Hematopoietic multipotent progenitor cell treated with erythropoietin and hydrocortisone succinate and interleukin-3 and kit ligand, for 15 days (in vitro differentiated cells): ENCODE data around the gene TTLL9.
"Not testable (repeated sequence)": the region's sequence is repeated elsewhere in the genome, so short reads cannot be mapped to it uniquely, and the experiment has no call there.

Source experiments
- DNase-seq: peaks from one replicate; pipeline ENCODE4 v3.0.0-alpha.2; 2015; ENCODE audit warnings: low spot score

The TTLL9 gene

DNA sequence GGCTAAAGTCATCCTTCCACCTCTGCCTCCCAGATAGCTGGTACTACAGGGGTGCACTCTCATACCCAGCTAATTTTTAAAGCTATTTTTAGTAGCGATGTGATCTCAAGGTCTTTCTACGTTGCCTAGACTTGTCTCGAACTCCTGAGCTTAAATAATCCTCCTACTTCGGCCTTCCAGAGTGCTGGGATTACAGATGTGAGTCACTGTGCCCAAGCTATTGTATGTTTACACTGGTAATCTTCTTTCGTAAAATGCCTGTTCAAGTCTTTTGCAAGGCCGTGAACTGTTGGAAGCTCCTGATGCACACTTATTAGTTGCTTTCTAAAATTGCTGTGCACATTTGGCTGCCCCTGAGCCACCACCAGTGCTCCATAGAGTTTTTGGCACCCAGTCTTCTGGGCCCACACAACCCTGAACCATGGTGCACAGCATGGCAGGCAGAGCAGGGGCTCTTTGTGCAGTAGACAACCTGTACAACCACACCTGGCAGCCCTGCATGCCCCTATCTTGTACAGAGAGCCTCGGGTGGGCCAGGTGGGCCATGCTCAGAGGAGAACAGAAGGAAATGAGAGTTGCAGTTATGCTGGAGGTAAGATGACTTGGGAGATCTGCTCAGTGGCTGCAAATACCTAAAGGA, 48.2 kb downstream of the TTLL9 start:
- no peak for DNase-seq

DNA sequence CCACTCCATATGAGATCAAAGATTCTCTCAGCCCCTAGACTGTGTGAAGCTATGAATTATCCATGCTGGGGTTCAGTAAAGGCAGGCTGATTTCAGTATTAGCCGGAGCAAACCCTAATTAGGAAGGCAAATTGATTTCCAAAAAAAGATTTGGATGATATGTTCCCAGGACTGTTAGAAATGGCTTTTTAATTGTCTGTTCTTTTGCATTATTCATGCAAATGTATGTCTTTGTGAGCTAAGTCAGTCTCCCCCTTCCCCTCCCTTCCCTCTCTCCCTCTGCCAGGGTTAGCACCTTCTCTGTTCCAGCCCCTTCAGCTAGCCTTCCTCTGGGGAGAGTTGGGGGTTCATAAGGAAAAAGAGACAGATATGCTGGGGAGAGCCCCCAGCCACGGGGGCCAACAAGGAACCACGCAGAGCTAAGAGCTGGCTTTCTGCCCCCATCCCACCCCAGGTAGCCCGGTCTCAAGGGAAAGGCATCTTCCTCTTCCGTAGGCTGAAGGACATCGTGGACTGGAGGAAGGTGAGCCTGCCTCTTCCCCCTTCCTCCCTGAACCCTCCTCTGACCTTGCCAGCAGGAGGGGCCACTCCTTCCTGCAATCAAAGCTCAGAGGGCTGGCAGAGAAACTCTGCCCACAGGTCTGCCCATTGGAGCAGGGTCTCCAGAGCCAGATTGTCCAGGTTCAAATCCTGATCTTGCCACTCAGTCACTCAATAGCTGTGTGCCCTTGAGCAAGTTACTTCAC, 49.1 kb downstream of the TTLL9 start:
- DNase-seq = no peak

DNA sequence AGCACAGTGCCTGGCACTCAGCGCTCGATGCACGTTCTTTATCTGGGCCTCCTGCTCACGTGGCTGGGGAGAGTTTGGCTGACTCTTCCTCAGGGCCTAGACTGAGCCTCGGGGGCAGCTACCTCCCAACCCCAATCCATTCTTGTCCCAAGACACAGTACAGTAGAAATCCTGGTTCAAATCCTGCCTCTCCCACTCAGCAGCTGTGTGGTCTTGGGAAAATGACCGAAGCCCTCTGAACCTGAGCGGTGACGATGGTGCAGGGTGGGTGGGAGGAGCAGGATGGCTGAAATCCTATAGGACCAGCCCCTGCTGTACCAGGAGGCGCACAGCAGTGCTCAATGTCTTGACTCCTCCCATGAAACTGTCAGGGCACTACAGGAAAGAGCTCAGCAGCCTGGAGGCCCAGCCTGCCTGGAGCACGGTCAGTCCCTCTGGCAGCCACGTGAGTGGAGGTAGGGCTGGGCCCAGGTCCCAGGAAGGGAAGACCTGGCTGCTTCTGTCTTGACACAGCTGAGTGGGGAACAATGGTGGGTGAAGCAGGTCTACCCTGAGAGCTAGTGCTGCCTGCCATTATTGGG, 49.9 kb downstream of the TTLL9 start:
- no peak for DNase-seq

DNA sequence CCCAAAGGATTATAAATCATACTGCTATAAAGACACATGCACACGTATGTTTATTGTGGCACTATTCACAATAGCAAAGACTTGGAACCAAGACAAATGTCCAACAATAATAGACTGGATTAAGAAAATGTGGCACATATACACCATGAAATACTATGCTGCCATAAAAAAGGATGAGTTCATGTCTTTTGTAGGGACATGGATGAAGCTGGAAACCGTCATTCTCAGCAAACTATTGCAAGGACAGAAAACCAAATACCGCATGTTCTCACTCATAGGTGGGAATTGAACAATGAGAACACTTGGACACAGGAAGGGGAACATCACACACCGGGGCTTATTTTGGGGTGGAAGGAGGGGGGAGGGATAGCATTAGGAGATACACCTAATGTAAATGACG, 51.0 kb downstream of the TTLL9 start:
- not testable (repeated sequence) for DNase-seq

DNA sequence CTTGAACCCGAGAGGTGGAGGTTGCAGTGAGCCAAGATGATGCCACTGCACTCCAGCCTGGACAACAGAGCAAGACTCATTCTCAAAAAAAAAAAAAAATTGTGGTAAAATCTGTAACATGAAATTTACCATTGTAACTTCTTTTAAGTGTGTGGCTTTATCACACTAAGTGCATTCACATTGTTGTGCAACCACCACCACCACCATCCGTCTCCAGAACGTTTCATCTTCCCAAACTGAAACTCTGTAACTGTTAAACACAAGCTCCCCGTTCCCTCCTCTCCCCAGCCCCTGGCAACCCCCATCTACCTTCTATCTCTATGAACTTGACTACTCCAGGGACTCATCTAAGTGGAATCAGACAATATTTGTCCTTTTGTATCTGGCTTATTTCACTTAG, 51.7 kb downstream of the TTLL9 start:
- DNase-seq = no peak

DNA sequence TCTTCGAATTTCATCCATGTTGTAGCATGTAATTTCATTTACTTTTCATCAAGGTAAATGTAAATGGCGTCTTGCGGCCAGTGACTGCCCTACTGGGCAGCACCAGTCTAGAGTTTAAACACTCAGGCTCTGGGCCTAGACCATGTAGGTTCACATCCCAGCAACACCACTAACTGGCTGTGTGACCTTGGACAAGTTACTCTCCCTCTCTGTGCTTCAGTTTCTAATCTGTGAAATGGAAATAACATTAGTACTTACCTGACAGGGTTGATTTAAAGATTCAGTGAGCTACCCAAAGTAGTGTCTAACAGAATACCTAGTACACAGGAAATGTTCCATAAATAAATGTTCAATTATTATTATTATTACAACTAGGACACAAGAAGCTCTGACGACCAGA, 52.2 kb downstream of the TTLL9 start:
- DNase-seq = no peak

DNA sequence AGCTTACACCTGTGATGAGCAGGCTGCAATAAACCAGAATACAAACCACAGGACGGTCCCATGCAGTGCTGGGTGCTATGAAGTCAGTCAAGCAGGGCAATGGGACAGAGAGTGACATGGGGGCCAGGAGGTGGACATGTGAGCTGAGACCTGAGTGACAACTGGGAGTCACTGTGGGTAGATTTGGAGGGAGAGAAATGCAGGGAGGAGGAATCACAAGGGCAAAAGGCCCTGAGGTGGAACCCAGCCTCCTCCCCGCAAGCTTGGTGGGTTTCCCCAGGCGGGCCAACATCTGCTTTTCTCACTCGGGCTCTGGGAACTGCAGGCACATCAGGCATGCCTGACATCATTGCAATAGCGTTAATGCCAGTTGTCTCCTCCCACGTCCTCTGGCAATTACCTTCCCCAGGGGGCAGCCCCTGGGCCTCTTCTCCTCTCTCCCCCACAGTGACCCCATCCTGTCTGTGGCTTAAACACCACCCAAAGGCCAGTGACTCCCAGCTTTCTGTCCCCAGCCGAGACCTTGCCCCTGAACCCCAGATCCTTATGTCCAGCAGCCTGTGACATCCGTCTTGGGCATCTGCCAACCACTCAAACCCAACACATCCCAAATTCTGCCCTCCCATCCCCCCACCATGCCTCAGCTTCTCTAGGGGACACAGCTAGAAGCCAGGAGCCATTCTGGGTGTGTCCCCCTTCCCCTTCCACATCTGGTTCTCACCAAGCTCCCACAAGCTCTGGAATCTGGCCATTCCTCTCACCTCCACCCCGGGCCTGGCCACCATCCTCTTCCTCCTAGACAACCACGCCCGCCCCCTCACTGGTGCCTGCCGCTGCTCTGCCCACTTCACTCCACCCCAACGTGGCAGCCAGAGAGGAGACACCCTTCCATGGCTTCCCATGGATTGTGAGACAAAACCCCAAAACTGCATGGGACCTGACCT, 53.2 kb downstream of the TTLL9 start:
- DNase-seq = no peak

DNA sequence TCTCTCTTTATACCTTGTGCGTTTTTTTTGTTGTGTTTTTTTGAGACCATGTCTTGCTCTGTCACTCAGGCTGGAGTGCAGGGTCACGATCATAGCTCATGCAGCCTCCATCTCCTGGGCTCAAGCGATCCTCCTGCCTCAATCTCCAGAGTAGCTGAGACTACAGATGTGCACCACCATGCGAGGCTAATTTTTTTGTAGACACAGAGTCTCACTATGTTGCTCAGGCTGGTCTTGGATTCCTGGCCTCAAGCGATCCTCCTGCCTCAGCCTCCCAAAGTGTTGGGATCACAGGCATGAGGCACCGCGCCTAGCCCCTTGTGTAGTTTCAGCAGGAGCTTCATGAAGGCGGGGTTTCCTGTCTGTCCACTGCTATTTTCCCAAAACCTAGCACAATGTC, 54.1 kb downstream of the TTLL9 start:
- DNase-seq = no peak

DNA sequence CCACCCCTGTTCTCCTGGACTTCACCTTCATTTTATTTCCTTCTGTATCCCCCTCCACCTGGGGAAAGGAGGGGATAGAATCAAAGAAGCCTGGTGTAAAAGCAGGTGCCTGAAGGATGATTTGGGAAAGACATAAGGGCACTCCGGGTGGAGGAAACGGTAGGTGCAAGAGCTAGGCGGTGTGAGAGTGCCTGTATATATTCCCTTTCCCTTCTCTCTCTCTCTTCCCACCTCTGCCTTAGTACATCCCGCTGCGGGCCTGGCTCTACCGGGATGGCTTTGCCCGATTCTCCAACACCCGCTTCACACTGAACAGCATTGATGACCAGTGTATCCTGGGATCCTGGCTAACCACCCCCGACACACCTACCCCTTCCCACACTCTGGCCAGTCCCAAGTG, 55.2 kb downstream of the TTLL9 start:
- no peak for DNase-seq

DNA sequence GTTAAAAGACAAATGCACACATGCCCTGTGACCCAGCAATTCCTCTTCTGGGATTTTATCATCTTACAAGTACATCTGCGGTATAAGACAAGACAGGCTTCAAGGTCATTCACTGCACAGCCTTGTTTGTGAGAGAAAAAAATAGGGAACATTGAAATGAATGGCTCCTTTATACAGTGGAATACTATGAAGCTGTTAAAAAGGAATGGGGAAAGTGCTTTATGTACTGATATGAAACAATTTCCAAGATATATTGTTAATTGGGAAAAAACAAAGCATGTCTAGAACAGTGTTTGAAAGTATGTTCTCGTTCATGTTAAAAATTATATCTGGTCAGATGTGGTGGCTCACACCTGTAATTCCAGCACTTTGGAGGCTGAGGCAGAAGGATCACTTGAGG, 56.1 kb downstream of the TTLL9 start:
- no peak for DNase-seq

DNA sequence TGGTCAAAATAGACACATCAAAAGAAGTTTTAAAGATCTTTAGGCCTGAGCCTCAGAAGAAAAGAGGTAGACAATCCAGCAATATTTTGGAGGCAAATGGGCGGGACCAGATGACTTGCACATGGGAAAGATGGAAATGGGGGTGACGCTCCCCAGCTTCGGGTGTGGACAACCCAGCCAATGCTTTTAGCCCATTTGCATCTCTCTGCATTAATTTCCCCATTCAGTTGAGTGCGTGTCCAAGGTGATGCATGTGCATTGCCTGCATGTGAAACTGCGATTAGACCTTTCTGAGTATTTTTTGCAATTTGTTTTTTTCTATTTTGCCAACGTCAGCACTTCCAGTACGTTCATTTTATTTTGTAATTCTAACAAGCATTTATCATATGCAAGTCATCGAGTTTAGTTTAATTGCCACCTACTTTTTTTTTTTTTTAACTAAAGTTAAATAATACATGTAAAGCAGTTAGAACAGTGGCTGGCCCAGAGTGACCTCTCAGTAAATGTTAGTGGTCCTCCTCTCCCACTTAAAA, 57.3 kb downstream of the TTLL9 start:
- no peak for DNase-seq

DNA sequence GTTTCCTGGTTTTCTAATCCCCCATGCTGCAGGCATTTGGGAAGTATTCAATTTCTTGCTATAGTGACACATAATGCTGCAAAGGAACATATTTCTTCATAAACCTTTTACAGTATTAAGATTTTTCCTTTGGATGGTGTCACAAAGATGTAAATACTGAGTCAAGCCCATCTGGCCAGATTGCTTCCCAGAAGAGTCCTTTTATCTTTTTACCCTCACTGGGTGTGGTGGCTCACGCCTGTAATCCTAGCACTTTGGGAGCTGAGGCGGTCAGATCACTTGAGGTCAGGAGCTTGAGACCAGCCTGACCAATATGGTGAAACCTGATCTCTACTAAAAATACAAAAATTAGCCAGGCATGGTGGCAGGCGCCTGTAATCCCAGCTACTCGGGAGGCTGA, 59.2 kb downstream of the TTLL9 start:
- DNase-seq = not testable (repeated sequence)

DNA sequence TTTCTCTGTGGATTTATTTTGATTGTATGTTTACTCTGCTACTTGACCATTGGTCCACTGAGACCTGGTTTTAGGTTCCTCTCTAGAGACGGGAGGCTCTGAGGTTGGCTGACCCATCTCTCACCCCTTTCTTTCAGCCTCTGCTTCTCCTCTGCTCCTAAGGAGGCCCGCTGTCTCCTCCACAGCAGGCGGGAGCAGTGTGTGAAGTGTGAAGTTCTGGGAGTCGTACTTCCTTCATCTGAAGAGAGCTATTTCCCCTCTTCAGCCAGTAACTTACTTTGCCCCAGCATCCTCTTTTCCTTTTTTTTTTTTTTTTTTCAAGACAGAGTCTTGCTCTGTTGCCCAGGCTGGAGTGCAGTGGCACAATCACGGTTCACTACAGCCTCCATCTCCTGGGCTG, 60.3 kb downstream of the TTLL9 start:
- no peak for DNase-seq

DNA sequence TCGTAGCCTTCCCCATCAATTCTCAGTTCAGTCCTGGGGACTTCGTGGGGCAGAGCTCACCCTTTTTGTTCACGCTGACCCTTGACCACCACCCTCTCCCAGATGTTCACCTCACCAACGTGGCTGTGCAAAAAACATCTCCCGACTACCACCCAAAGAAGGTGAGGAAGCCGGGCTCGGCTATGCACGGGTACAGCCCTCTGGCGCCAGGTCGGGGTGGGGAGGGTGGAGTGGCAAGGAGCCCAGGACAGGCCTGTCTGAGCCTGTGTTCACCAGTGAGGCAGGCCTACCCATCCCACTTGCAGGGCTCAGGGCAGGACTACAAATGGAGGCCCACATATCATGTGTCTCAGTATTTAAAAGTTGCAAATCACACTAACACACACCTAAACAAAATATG, 63.3 kb downstream of the TTLL9 start:
- DNase-seq = no peak

DNA sequence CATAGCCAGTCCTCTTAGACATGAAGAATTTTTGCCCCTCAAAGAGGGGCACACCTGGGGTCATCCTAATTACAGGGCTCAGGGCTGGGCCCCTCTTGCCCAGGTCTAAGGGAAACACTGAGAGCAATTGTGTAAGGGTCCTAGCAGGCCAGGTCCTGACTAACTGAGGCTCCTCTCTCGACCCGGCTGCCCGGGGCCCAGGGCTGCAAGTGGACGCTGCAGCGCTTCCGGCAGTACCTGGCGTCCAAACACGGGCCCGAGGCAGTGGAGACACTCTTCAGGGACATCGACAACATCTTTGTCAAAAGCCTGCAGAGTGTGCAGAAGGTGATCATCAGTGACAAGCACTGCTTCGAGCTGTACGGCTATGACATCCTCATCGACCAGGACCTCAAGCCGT, 64.1 kb downstream of the TTLL9 start:
- DNase-seq = no peak

DNA sequence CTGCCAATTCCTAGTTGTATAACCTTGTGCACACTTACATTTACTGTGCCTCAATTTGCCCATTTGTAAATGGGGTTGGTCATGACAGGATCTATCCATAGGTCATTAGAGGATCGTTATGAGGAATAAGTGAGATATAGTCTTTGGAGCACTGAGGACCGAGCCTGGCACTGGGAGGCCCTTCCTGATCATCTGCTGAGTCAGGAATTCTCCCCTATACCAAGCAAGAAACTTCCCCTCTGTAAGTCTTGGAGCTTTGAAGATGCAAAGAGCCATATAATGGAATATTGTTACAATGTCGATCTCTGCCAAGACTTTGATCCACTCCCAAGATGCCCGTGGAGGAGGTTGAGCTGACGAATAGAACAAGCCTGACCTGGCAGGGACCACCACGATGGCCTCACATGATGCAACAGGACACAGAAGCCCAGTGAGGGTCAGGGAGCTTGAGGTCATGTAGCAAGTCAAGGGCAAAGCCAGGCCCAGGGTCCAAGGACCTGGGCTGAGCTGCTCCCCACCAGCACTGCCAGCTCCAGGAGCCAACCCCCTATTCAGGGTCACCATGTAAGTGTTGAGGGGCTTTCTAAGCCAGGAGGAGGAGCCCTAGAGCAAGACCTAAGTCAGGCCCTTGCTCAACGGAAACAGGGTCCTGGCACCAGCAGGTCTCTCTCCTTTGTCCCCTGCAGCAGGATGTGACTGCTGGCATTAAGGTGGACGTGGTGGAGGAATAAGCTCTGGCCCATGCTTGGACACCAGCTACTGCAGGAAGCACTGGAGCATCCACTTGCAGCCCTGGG, 64.7 kb downstream of the TTLL9 start:
- DNase-seq = no peak

DNA sequence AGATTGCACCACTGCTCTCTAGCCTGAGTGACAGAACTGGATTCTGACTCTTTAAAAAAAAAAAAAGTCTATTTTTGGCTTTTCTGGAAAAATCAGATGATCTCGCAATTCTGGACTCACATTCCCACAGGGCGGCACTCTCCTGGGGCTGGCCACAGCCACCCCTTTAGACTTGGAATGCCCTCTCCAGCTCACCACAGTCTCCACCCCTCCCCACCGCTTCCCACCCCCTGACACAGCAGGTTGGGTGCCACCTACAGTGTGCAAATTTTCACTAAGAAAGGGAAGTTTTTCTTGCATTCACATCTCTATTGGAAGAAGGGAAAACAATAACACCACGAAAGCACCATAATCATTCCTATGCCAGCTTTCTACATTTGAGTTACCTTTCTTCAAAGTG, 66.0 kb downstream of the TTLL9 start:
- DNase-seq = no peak

DNA sequence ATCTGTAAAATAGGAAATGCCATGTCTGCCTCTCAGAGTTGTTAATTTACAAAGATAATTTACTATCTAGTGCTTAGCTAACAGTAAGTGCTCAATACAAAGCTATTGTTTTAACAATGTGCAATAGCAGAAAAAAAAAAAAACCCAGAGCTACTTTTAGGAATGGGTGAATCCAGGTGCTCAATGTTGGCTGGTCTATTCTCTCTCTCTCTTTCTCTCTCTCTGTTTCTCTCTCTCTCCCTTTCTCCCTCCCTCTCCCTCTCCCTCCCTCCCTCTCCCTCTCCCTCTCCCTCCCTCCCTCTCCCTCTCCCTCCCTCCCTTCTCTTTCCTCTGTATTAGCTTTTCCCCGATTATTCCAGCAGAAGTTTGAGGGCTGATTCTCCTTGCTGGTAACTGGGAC, 67.4 kb downstream of the TTLL9 start:
- no peak for DNase-seq

DNA sequence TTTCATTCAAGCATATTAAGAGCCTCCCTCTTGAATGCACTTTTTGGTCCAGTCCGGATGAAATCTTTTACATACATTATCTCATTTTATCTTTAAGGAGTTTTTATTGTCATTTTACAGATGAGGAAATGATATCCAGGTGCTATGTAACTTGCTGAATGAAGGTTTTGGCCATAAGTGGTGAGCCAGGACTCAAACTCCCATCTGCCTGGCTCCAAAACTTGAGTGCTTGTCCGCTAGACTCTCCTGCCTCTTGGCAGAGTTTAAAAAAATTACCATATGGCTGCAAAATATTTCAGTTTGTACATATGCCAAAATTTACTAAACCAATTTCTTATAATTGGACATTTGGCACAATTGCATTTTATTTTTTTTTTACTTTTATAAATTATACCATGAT, 69.2 kb downstream of the TTLL9 start:
- DNase-seq = no peak

DNA sequence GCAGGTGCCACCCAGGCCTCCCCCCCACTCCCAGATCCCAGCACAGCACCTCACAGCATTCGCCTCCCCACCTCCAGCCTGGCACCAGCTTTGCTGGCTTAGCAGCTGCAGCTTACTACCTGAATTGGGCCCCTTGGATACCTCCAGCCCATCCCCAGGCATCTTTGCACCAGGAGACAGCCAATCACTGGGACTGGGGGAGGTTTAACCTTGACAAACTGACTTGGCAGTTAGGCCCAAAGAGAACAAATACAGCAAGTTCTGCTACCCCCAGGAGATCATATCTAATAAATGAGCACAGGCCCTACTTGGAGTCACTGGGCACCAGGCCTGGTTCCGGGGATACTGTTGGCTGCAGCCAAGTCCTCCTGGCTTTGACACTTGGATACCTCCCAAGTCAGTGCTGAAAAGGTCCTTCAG, 72.6 kb downstream of the TTLL9 start:
- no peak for DNase-seq

DNA sequence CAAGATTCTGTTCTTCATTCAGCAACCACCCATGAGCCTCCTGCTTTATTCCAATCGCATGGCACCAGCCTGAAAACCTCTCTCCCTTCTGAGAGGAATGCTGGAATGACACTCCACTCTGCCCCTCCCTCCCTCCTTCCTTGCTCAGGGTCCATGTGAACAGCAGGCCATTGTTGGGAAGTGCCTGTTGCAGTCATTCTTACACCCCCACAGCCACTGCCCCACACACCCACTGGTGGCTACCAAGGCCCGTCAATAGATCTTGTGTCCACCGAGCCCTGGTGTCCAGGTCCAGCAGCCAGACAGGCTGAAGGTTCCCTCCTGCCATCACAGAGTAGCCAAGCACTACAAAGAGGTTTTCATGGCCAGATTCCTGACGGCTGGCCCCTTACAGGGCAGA, 74.9 kb downstream of the TTLL9 start:
- no peak for DNase-seq
